ENCODE data around the gene GNPTG. TPM values are rescaled to one million over a fixed set of nuclear protein-coding genes. Genes with fewer than 3 reads are reported as not detected.

The GNPTG gene
- total and polyA plus RNA-seq, 2 of the 8 experiments (the other 6 are each of a cell fraction or from before 2014, with no cell fraction given): 26.2 to 51.2 TPM

DNA sequence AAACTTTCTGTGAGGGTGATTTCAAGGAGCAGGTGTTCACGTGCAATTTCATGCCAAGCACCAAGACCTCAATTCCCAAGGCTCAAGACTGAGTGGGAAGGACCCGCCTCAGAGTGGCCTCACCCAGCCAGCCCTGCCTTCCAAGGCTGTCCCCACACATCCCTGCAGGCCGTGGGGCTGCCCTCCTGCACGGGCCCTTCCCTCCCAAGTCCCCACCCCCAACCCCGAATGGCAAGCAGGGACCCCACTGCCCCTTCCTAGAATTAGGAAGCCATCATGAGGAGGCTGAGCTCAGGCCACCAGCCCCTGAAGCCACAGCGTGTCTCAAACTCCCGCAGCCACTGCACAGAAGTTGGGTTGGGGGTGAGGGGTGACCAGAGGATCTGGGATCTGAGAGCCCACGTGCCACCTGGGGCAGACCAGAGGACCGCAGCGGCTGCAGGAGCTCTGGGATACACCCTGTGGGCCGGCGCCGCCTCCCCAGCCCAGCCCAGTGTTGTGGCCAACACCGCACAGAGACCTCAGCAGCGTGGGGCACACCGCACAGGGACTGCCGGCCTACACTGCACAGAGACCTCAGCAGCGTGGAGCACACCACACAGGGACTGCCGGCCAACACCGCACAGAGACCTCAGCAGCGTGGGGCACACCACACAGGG lies 20.7 kb downstream of the GNPTG start (continued):
- no peak for TF ChIP-seq KDM4A (IDR thresholded peaks at IDR 0.05; ENCODE audit: low read depth, low read length, severe bottlenecking)
- no peak for TF ChIP-seq TAF7 (optimal IDR thresholded peaks at IDR 0.05; ENCODE audit: borderline replicate concordance, low read depth, low read length)
- no peak for TF ChIP-seq CEBPB (IDR thresholded peaks at IDR 0.05; ENCODE audit: low read depth, low read length)
- TF ChIP-seq BCL11A (IDR thresholded peaks at IDR 0.05; ENCODE audit: low read depth in 2 of 2, low read length in 2 of 2): no peak
- TF ChIP-seq, protein P1, sequence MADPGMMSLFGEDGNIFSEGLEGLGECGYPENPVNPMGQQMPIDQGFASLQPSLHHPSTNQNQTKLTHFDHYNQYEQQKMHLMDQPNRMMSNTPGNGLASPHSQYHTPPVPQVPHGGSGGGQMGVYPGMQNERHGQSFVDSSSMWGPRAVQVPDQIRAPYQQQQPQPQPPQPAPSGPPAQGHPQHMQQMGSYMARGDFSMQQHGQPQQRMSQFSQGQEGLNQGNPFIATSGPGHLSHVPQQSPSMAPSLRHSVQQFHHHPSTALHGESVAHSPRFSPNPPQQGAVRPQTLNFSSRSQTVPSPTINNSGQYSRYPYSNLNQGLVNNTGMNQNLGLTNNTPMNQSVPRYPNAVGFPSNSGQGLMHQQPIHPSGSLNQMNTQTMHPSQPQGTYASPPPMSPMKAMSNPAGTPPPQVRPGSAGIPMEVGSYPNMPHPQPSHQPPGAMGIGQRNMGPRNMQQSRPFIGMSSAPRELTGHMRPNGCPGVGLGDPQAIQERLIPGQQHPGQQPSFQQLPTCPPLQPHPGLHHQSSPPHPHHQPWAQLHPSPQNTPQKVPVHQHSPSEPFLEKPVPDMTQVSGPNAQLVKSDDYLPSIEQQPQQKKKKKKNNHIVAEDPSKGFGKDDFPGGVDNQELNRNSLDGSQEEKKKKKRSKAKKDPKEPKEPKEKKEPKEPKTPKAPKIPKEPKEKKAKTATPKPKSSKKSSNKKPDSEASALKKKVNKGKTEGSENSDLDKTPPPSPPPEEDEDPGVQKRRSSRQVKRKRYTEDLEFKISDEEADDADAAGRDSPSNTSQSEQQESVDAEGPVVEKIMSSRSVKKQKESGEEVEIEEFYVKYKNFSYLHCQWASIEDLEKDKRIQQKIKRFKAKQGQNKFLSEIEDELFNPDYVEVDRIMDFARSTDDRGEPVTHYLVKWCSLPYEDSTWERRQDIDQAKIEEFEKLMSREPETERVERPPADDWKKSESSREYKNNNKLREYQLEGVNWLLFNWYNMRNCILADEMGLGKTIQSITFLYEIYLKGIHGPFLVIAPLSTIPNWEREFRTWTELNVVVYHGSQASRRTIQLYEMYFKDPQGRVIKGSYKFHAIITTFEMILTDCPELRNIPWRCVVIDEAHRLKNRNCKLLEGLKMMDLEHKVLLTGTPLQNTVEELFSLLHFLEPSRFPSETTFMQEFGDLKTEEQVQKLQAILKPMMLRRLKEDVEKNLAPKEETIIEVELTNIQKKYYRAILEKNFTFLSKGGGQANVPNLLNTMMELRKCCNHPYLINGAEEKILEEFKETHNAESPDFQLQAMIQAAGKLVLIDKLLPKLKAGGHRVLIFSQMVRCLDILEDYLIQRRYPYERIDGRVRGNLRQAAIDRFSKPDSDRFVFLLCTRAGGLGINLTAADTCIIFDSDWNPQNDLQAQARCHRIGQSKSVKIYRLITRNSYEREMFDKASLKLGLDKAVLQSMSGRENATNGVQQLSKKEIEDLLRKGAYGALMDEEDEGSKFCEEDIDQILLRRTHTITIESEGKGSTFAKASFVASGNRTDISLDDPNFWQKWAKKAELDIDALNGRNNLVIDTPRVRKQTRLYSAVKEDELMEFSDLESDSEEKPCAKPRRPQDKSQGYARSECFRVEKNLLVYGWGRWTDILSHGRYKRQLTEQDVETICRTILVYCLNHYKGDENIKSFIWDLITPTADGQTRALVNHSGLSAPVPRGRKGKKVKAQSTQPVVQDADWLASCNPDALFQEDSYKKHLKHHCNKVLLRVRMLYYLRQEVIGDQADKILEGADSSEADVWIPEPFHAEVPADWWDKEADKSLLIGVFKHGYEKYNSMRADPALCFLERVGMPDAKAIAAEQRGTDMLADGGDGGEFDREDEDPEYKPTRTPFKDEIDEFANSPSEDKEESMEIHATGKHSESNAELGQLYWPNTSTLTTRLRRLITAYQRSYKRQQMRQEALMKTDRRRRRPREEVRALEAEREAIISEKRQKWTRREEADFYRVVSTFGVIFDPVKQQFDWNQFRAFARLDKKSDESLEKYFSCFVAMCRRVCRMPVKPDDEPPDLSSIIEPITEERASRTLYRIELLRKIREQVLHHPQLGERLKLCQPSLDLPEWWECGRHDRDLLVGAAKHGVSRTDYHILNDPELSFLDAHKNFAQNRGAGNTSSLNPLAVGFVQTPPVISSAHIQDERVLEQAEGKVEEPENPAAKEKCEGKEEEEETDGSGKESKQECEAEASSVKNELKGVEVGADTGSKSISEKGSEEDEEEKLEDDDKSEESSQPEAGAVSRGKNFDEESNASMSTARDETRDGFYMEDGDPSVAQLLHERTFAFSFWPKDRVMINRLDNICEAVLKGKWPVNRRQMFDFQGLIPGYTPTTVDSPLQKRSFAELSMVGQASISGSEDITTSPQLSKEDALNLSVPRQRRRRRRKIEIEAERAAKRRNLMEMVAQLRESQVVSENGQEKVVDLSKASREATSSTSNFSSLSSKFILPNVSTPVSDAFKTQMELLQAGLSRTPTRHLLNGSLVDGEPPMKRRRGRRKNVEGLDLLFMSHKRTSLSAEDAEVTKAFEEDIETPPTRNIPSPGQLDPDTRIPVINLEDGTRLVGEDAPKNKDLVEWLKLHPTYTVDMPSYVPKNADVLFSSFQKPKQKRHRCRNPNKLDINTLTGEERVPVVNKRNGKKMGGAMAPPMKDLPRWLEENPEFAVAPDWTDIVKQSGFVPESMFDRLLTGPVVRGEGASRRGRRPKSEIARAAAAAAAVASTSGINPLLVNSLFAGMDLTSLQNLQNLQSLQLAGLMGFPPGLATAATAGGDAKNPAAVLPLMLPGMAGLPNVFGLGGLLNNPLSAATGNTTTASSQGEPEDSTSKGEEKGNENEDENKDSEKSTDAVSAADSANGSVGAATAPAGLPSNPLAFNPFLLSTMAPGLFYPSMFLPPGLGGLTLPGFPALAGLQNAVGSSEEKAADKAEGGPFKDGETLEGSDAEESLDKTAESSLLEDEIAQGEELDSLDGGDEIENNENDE (IDR thresholded peaks at IDR 0.05; ENCODE audit: insufficient replicate concordance, low read length): no peak
- TF ChIP-seq RBBP5 (IDR thresholded peaks at IDR 0.05; ENCODE audit: borderline replicate concordance, low read depth, low read length): no peak
